HFFc6 (cell line): ENCODE data around the gene CCR8. TPM values are rescaled to one million over a fixed set of nuclear protein-coding genes. Genes with fewer than 3 reads are reported as not detected.

Source experiments
- DNase-seq: peaks from one replicate; pipeline ENCODE4 v3.0.0-alpha.2; 2018
- H3K27ac Mint-ChIP-seq: 2 replicates; pipeline ENCODE4 v1.8.0; 2020; ENCODE audit warnings: mild to moderate bottlenecking, mixed read lengths
- H3K27me3 Mint-ChIP-seq: 2 replicates; pipeline ENCODE4 v1.8.0; 2021; ENCODE audit warnings: mild to moderate bottlenecking, moderate library complexity, mixed read lengths; ENCODE audit not compliant: insufficient read depth
- H3K36me3 Mint-ChIP-seq: 2 replicates; pipeline ENCODE4 v1.8.0; 2021; ENCODE audit warnings: low read depth, mixed read lengths
- H3K4me1 Mint-ChIP-seq: 2 replicates; pipeline ENCODE4 v1.8.0; 2020; ENCODE audit warnings: low read depth, mixed read lengths
- H3K4me3 Mint-ChIP-seq: 2 replicates; pipeline ENCODE4 v1.8.0; 2020; ENCODE audit warnings: mild to moderate bottlenecking, moderate library complexity, mixed read lengths
- H3K9me3 Mint-ChIP-seq: 2 replicates; pipeline ENCODE4 v1.8.0; 2020; ENCODE audit warnings: mild to moderate bottlenecking, mixed read lengths
- total RNA-seq, 6 experiments: library from RNA; stranded (reverse); fragmentation: NEBNext Ultra II Directional; extraction: Animal tissue kit (Norgen Biotek cat#: 25700); gene quantifications; 2 replicates in 1 of 6; 3 replicates in 5 of 6; pipeline ENCODE4 v1.2.3, GENCODE V29; 2021
- TF ChIP-seq, protein P1 (sequence below): fragments of 200-600 bp; sonication (generic); IDR thresholded peaks from 2 replicates; pipeline ENCODE4 v1.5.0; 2021; ENCODE audit warnings: antibody characterized with exemption, mild to moderate bottlenecking

The CCR8 gene
- total RNA-seq, 6 experiments from 2014 or later: not detected

DNA sequence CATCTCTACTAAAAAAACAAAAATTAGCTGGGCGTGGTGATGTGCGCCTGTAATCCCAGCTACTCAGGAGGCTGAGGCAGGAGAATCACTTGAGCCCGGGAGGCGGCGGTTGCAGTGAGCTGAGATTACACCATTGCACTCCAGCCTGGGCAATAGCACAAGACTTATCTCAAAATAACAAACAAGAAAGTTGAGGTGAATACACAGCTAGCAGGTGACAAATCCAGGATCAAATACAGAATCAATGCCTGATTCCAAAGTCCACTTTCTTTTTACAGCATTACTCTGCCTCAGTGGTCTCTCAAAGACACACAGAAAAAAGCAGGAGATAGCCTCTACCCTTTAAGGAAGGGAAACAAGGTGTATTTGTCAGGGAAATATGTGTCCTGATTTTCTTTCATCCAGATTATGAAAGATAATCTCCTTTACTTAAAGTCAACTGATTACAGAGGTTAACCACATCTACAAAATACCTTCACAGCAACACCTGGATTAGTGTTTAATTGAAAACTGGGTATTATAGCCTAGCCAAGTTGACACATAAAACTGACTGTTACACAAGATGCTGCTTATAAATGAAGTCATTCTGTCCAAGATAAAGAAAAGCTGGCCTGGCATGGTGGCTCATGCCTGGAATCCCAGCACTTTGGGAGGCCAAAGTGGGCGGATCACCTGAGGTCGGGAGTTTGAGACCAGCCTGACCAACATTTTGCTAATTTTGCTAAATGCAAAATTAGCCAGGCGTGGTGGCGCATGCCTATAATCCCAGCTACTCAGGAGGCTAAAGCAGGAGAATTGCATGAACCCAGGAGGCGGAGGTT lies 49.7 kb downstream of the CCR8 start:
- no peaks in the 10 kb centered on the region for H3K9me3 Mint-ChIP-seq
- H3K4me3 Mint-ChIP-seq: no peak overlapping the region
- peaks cover 9% of the 10 kb centered on the region; the same call in 1 of the 2 replicates for H3K4me1 Mint-ChIP-seq
- DNase-seq: no peak
- TF ChIP-seq, protein P1, sequence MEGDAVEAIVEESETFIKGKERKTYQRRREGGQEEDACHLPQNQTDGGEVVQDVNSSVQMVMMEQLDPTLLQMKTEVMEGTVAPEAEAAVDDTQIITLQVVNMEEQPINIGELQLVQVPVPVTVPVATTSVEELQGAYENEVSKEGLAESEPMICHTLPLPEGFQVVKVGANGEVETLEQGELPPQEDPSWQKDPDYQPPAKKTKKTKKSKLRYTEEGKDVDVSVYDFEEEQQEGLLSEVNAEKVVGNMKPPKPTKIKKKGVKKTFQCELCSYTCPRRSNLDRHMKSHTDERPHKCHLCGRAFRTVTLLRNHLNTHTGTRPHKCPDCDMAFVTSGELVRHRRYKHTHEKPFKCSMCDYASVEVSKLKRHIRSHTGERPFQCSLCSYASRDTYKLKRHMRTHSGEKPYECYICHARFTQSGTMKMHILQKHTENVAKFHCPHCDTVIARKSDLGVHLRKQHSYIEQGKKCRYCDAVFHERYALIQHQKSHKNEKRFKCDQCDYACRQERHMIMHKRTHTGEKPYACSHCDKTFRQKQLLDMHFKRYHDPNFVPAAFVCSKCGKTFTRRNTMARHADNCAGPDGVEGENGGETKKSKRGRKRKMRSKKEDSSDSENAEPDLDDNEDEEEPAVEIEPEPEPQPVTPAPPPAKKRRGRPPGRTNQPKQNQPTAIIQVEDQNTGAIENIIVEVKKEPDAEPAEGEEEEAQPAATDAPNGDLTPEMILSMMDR: no peak
- no peak overlapping the region for H3K27ac Mint-ChIP-seq
- H3K27me3 Mint-ChIP-seq: peaks cover 7% of the 10 kb centered on the region
- H3K36me3 Mint-ChIP-seq: no peaks in the 10 kb centered on the region

DNA sequence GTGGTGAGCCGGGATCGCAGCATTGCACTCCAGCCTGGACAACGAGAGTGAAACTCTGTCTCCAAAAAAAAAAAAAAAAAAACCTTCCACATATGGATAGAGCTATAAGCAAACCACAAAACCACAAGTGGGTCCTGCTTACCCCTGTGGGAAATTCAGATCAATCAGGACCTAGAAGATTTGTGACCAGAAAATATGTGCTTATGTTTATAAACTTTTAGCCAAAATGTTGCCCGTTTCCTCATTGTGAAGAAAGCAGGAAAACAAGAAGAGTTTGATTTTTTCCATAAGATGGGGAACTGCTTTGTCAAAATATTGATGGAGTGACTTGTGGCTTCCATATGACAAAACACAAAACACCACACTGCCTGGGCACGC lies 50.3 kb downstream of the CCR8 start:
- H3K27me3 Mint-ChIP-seq: peaks cover 5% of the 10 kb centered on the region
- no peaks in the 10 kb centered on the region for H3K36me3 Mint-ChIP-seq
- DNase-seq: no peak
- H3K27ac Mint-ChIP-seq: no peak overlapping the region
- H3K4me3 Mint-ChIP-seq: no peak overlapping the region
- TF ChIP-seq, protein P1: no peak
- H3K9me3 Mint-ChIP-seq: no peaks in the 10 kb centered on the region
- H3K4me1 Mint-ChIP-seq: peaks cover 13% of the 10 kb centered on the region; the same call in 1 of the 2 replicates

DNA sequence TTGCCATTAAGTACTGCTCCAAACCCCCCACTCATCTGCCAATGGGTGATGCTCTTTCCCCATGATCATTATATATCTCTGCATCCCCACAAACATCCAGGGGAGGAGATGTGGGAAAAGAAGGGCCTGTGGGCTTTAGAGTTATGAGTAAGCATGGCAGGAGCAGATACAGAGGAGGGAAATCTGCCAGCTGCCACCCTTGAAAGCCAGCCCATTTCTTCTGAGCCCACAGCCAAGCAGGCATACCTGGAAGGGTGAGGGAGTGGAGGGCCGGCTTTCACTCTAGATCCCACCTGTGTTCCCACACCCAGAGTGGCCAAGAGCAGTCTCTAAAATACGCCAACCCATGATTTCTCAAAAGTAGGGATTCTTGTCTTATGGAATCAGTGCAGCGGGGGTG lies 51.9 kb downstream of the CCR8 start:
- H3K4me1 Mint-ChIP-seq: peaks cover 26% of the 10 kb centered on the region
- no peak overlapping the region for H3K4me3 Mint-ChIP-seq
- no peak for DNase-seq
- no peak overlapping the region for H3K27ac Mint-ChIP-seq
- no peaks in the 10 kb centered on the region for H3K36me3 Mint-ChIP-seq
- H3K9me3 Mint-ChIP-seq: no peaks in the 10 kb centered on the region
- TF ChIP-seq, protein P1: no peak
- no peaks in the 10 kb centered on the region; the same call in none of the 2 replicates for H3K27me3 Mint-ChIP-seq

Other genes with a start within 250 kb of the CCR8 start
- 10 to 100 TPM; 42.7 to 52.1 (median 47.0) TPM for gene GORASP1, start 222.1 kb upstream of the CCR8 start, total RNA-seq
- 1 to 10 TPM in 5 of 6 experiments, under 1 TPM in 1; 0.91 to 2.2 (median 1.8) TPM for gene TTC21A, start 222.0 kb upstream of the CCR8 start, total RNA-seq
- gene CSRNP1, start 176.1 kb upstream of the CCR8 start, total RNA-seq: 10 to 100 TPM; 10.5 to 18.2 (median 12.5) TPM
- not detected for gene XIRP1, start 137.1 kb upstream of the CCR8 start, total RNA-seq
- gene CX3CR1, start 49.7 kb upstream of the CCR8 start, total RNA-seq: not detected
- gene SLC25A38, start 53.7 kb downstream of the CCR8 start, total RNA-seq: 10 to 100 TPM; 24.8 to 32.4 (median 27.9) TPM
- gene RPSA, start 77.0 kb downstream of the CCR8 start, total RNA-seq: 1,000 to 10,000 TPM; 1,595 to 1,900 (median 1,723) TPM
- not detected for gene MOBP, start 138.0 kb downstream of the CCR8 start, total RNA-seq